HFF-Myc (cell line): ENCODE results near the gene TARM1.
"Not testable (repeated sequence)": the region's sequence is repeated elsewhere in the genome, so short reads cannot be mapped to it uniquely, and the experiment has no call there.

Experiments used
- DNase-seq: peaks from one replicate; pipeline ENCODE4 v3.0.0-alpha.2; 2011; ENCODE audit warnings: low read depth; ENCODE audit errors: extremely low read depth
- H3K4me3 ChIP-seq: replicated peaks from 2 replicates; pipeline ENCODE4 v1.5.1; 2011; ENCODE audit warnings: low read depth, mild to moderate bottlenecking, control low read depth, low read length
- CTCF ChIP-seq: IDR thresholded peaks from 2 replicates; pipeline ENCODE4 v1.5.1; 2012; ENCODE audit warnings: mild to moderate bottlenecking, low read depth, low read length, control low read depth; ENCODE audit errors: missing control alignments

Gene TARM1

GRCh38 chr19:54100561-54100960 lies 19.4 kb upstream of the TARM1 start, which contains the start of gene OSCAR:
OSCAR (minus strand) TSS chr19:54100803; CDS start chr19:54100792, 11 bp downstream.
- H3K4me3 ChIP-seq: no peak within 1 kb of the TSS
- no peak for DNase-seq
- no peak for TF ChIP-seq CTCF

GRCh38 chr19:54099903-54100255 lies 18.7 kb upstream of the TARM1 start:
- not testable (repeated sequence) for DNase-seq, H3K4me3 ChIP-seq

GRCh38 chr19:54099190-54099902 lies 18.2 kb upstream of the TARM1 start:
- no peak for TF ChIP-seq CTCF
- no peak for DNase-seq
- no peak overlapping the region for H3K4me3 ChIP-seq

- no peak for DNase-seq
- H3K4me3 ChIP-seq: peak overlapping the region; percentile 28
- TF ChIP-seq CTCF: peak; percentile 46
Observed at GRCh38 chr19:54096617-54097106, 15.5 kb upstream of the TARM1 start.

- H3K4me3 ChIP-seq: peak overlapping the region; percentile 26
- not testable (repeated sequence) for DNase-seq
Observed at GRCh38 chr19:54095859-54096616, 14.9 kb upstream of the TARM1 start.

GRCh38 chr19:54095136-54095858 lies 14.1 kb upstream of the TARM1 start:
- peak overlapping the region; percentile 26 for H3K4me3 ChIP-seq
- no peak for DNase-seq
- TF ChIP-seq CTCF: no peak

- DNase-seq: no peak
- TF ChIP-seq CTCF: no peak
- no peak overlapping the region for H3K4me3 ChIP-seq
Observed at GRCh38 chr19:54094426-54095000, 13.3 kb upstream of the TARM1 start.
